C4-2B (cell line): Measurements from ENCODE around the gene DNAJB1.
A peak's percentile ranks its signal among the peaks of the same experiment; 100 is the strongest.
"Not testable (repeated sequence)": the region's sequence is repeated elsewhere in the genome, so short reads cannot be mapped to it uniquely, and the experiment has no call there.

Experiments used
- H3K27ac ChIP-seq: fragments of 450-650 bp; 2 replicates; pipeline ENCODE4 v1.5.1; 2017
- ZFX ChIP-seq: fragments of 450-650 bp; IDR thresholded peaks from 2 replicates; pipeline ENCODE4 v1.6.1; 2017
- TF ChIP-seq, protein P1 (sequence below): fragments of 450-650 bp; conservative IDR thresholded peaks from 2 replicates; pipeline ENCODE4 v1.5.1; 2017; ENCODE audit warnings: mild to moderate bottlenecking

Gene DNAJB1

DNA sequence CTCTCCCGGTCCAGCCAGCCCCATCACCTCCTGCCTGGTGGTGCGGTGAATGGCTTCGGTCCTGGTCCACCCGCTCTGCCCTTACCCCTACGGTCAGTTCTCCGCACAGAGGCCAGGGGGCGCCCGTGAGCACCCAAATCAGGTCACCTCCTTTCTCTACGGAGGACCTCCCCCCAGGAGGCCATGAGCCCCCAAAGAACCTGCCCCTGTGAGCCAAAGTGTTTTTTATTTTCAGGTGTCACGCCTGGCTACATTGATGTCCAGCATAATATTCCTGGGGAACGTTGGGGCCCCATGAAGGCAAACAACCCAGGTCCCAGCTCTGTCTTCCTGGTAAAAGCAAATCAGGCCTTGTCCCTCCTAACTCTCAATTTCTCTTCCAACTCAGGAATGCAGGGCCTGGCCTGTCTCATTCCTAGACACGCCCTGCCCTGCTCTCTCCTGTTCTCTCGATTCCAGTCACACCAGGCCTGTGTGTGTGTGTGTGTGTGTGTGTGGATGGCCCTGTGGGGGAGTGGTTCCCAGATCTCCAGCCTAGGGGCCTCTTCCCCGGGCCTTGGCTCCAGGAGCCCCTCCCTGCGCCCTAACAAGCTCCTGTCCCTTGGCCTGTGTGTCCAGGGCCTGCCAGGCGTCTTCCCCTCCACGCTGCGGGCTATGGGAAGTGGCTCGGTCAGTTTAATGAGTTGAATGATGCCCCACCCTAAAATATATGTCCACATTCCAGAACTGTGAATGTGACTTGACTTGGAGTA, 12.5 kb downstream of the DNAJB1 start:
- no peak overlapping the region for H3K27ac ChIP-seq
- no peak for TF ChIP-seq ZFX
- TF ChIP-seq, protein P1, sequence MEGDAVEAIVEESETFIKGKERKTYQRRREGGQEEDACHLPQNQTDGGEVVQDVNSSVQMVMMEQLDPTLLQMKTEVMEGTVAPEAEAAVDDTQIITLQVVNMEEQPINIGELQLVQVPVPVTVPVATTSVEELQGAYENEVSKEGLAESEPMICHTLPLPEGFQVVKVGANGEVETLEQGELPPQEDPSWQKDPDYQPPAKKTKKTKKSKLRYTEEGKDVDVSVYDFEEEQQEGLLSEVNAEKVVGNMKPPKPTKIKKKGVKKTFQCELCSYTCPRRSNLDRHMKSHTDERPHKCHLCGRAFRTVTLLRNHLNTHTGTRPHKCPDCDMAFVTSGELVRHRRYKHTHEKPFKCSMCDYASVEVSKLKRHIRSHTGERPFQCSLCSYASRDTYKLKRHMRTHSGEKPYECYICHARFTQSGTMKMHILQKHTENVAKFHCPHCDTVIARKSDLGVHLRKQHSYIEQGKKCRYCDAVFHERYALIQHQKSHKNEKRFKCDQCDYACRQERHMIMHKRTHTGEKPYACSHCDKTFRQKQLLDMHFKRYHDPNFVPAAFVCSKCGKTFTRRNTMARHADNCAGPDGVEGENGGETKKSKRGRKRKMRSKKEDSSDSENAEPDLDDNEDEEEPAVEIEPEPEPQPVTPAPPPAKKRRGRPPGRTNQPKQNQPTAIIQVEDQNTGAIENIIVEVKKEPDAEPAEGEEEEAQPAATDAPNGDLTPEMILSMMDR: peak; percentile 94

DNA sequence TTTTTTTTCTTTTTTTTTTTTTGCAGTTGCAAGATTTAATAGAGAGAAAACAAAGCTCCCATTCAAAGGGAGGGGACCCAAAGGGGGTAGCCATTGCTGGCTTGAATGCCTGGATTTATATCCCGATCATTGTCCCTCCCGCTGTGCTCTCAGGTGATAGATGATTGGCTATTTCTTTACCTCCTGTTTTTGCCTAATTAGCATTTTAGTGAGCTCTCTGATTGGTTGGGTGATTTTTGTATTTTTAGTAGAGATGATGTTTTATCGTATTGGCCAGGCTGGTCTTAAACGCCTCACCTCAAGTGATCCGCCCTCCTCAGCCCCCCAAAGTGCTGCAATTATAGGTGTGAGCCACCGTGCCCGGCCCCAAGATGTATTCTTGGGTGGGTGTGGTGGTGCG, 13.6 kb downstream of the DNAJB1 start:
- H3K27ac ChIP-seq: not testable (repeated sequence)

DNA sequence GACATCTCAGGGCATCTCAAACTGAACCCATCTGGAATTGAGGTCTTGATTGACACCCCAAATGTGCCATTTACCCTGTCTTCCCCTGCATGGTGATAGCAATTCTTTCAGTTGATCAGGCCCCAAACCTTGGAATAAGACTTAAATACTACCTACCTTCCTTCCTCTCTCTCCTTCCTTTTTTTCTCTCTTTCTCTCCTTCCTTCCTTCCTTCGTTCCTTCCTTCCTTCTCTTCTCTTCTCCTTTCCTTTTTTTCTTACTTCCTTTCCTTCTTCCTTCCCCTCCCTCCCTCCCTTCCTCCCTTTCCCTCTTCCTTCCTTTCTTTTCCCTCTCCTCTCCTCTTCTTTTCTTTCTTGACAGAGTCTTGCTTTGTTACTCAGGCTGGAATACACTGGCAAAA, 14.9 kb downstream of the DNAJB1 start:
- H3K27ac ChIP-seq: no peak overlapping the region
- TF ChIP-seq, protein P1: no peak
- no peak for TF ChIP-seq ZFX

DNA sequence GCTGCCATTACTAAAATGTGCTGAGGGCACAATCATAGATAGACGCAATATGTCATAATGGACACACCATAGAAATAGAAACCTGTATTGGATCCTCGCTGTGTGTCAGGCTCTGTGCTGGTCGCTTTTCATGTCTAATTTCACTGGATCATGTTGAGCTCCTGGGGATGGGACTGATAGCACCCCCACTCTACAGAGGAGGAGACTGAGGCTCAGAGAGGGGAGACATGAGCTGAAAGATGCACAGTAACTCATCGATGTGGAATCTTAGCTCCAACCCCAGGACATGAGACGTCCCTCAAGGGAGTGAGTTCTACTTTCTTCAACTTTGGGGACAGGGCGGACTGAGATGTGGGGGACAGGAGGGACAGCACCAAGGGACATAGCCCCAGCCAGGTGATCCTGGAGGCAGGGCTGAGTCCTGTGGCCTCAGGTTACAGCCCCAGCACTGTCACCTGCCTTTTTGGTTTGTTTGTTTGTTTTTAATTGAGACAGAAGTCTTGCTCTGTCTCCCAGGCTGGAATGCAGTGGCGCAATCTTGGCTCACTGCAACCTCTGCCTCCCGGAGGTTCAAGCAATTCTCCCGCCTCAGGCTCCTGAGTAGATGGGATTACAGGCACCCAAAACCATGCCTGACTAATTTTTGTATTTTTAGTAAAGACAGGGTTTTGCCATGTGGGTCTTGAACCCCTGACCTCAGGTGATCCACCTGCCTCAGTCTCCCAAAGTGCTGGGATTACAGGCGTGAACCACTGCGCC, 15.7 kb downstream of the DNAJB1 start:
- TF ChIP-seq, protein P1: no peak
- TF ChIP-seq ZFX: no peak
- no peak overlapping the region for H3K27ac ChIP-seq

DNA sequence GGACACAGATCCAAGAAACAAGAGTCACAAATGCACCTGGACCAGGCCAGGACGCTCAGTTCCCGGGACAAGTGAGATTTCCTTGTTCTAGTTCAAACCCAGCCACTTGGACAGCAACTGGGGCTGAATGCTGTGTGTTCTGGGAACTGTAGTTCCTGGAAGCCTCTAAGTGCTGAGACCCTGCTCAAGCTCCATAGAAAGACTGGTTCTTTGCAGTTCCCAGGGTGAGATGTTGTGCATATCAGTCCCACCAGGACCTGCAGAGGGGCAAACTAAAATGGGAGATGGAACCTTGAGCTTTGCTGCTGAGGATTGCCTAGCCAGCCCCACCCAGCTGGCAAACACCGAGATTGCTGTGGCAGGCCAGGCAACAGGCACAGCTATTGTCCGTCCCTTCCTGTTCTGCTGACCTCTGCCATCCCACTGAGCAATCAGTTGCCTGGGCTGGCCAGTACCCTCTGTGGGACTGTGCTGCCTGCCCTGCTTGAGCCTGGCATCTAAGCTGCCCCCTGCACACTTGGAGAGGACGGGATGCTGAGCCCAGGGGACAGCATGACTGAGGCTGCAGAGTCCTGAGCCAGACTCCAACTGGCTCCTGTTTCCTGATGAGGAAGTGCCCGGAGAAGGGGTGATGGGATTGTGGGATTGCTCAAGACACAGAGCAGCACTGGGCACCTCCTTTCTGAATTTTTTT, 20.8 kb downstream of the DNAJB1 start:
- H3K27ac ChIP-seq: peak overlapping the region; percentile 77
- TF ChIP-seq ZFX: no peak
- TF ChIP-seq, protein P1: no peak

DNA sequence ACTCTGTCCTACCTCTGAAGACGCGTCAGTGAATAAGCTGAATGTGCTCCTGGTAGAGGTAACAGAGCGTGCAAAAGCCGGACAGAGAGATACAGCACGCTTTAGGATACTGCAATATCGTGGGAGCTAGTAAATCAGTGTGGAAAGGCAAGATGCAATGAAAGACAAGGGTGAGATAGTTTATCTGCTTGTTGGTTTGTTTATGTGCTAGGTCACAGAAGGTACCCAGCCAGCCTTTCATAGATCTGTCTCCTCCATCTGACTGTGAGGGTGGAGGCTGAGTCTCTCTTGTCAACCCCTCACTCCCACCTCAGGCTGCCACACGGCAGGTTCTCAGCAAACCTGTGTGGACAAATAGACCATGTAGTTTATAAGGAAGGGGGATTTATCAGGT, 21.4 kb downstream of the DNAJB1 start:
- TF ChIP-seq, protein P1: no peak
- TF ChIP-seq ZFX: no peak
- H3K27ac ChIP-seq: peak overlapping the region; percentile 77

DNA sequence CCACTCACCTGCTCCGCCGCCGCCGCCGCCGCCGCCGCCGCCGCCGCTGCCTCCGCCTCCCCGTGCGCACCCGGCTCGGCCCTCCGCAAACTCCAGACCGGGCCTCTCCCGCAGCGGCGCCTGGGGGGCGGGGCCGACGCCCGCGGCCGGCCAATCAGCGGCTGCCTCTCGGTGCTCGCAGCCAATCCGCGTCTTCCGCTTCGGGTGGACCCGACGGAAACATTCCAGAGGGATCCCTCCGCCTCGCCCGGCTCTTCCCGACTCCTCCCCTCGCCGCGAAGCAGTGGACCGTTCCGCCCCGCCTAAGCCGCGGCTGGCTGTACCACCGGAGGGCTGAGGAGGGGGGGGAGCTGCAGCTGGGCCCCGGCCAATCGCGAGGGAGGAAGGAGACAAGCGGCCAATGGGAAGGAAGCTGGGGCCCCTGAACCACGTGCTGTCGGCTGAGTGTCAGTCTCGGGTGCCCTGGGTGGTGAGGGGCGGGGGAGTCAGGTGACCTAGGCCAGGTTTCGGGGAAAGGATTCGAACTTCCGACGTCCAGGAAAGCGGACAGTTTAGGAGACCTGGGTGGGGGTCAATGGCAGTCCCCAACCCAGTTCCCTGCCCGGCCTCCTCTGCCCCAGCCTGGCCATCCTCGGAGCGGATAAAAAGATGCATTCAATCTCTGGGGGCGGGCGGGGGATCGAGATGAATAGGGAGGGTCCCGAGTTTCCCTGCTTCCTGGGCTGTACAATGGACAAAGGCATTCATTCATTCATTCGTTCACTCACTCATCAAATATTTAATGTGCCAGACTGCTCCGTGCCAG, 22.0 kb downstream of the DNAJB1 start, which contains the start of gene GIPC1:
Gene GIPC1 (minus strand): TSS at position 99 of the 805 bp plus-strand sequence. CDS start 13,151 bp downstream, outside the sequence.
- H3K27ac ChIP-seq: peak within 1 kb of the TSS; percentile 77
- TF ChIP-seq ZFX: 0 out of 2 replicates have a peak, but pooled peaks have one; percentile 3
- TF ChIP-seq, protein P1: no peak
